GM23338 (cell line): ENCODE measurements around the gene FOXP1. TPM values are rescaled to one million over a fixed set of nuclear protein-coding genes. Genes with fewer than 3 reads are reported as not detected.

ENCODE experiments used
- ATAC-seq: fragments of 200-7000 bp; cut with Tn5 transposase; 3 replicates; pipeline ENCODE4 v1.9.1; 2020
- DNase-seq: peaks from one replicate; pipeline ENCODE4 v3.0.0-alpha.2; 2015; ENCODE audit warnings: low spot score
- H2AFZ ChIP-seq: fragments of 200-600 bp; sonication (generic); 2 replicates; pipeline ENCODE4 v1.8.0; 2016; ENCODE audit warnings: antibody characterized with exemption, mild to moderate bottlenecking, moderate library complexity
- H3F3A ChIP-seq: fragments of 200-600 bp; sonication (generic); replicated peaks from 2 replicates; pipeline ENCODE4 v1.8.0; 2017; ENCODE audit warnings: antibody characterized with exemption, mixed run types, low read depth
- H3K27ac ChIP-seq: fragments of 200-600 bp; sonication (generic); 2 replicates; pipeline ENCODE4 v1.6.1; 2016; ENCODE audit warnings: low read depth
- H3K27me3 ChIP-seq: fragments of 200-600 bp; sonication (generic); 2 replicates; pipeline ENCODE4 v1.8.0; 2016; ENCODE audit warnings: mild to moderate bottlenecking, mixed run types, moderate library complexity; ENCODE audit not compliant: insufficient read depth
- H3K36me3 ChIP-seq: fragments of 200-600 bp; sonication (generic); 2 replicates; pipeline ENCODE4 v1.8.0; 2016; ENCODE audit warnings: mild to moderate bottlenecking; ENCODE audit not compliant: insufficient read depth
- H3K4me1 ChIP-seq: fragments of 200-600 bp; sonication (generic); 2 replicates; pipeline ENCODE4 v1.8.0; 2016; ENCODE audit warnings: mild to moderate bottlenecking, moderate library complexity; ENCODE audit not compliant: insufficient read depth
- H3K4me2 ChIP-seq: fragments of 200-600 bp; sonication (generic); 2 replicates; pipeline ENCODE4 v1.7.1; 2017; ENCODE audit warnings: mixed run types
- H3K4me3 ChIP-seq: fragments of 200-600 bp; sonication (generic); 2 replicates; pipeline ENCODE4 v1.6.1; 2016; ENCODE audit warnings: mixed run types
- H3K79me2 ChIP-seq: fragments of 200-600 bp; sonication (generic); replicated peaks from 2 replicates; pipeline ENCODE4 v1.8.0; 2017; ENCODE audit warnings: mild to moderate bottlenecking; ENCODE audit not compliant: insufficient read depth
- H3K9me2 ChIP-seq: fragments of 200-600 bp; sonication (generic); 2 replicates; pipeline ENCODE4 v1.8.0; 2017; ENCODE audit not compliant: insufficient read depth
- H4K20me1 ChIP-seq: fragments of 200-600 bp; sonication (generic); replicated peaks from 2 replicates; pipeline ENCODE4 v1.8.0; 2017; ENCODE audit warnings: mild to moderate bottlenecking; ENCODE audit not compliant: insufficient read depth
- H3K27ac Mint-ChIP-seq: 2 replicates; pipeline ENCODE4 v1.8.0; 2020; ENCODE audit warnings: inconsistent platforms, mild to moderate bottlenecking, moderate library complexity, mixed read lengths
- H3K27me3 Mint-ChIP-seq: 3 replicates; pipeline ENCODE4 v1.8.0; 2022; ENCODE audit warnings: low read depth, mild to moderate bottlenecking, moderate library complexity, mixed read lengths, inconsistent platforms; ENCODE audit not compliant: insufficient read depth, poor library complexity
- H3K36me3 Mint-ChIP-seq: 3 replicates; pipeline ENCODE4 v1.8.0; 2021; ENCODE audit warnings: low read depth, mild to moderate bottlenecking, inconsistent platforms, moderate library complexity, mixed read lengths
- H3K4me1 Mint-ChIP-seq: 3 replicates; pipeline ENCODE4 v1.8.0; 2020; ENCODE audit warnings: mild to moderate bottlenecking, inconsistent platforms, mixed read lengths
- H3K4me3 Mint-ChIP-seq: 3 replicates; pipeline ENCODE4 v1.8.0; 2021; ENCODE audit warnings: moderate library complexity, mild to moderate bottlenecking, inconsistent platforms, mixed read lengths
- H3K9me3 Mint-ChIP-seq: 3 replicates; pipeline ENCODE4 v1.8.0; 2020; ENCODE audit warnings: moderate library complexity, mild to moderate bottlenecking, inconsistent platforms, mixed read lengths
- EZH2 ChIP-seq: fragments of 200-600 bp; sonication (generic); IDR thresholded peaks from one replicate; pipeline ENCODE4 v1.8.0; 2017; ENCODE audit warnings: antibody characterized with exemption, mild to moderate bottlenecking, low read depth; ENCODE audit not compliant: unreplicated experiment
- JUNB ChIP-seq: IDR thresholded peaks from one replicate; pipeline ENCODE4 v1.6.1; 2016; ENCODE audit warnings: antibody characterized with exemption; ENCODE audit not compliant: unreplicated experiment
- NANOG ChIP-seq: IDR thresholded peaks from 2 replicates; pipeline ENCODE4 v1.6.1; 2016; ENCODE audit warnings: antibody characterized with exemption, borderline replicate concordance
- STAT1 ChIP-seq: IDR thresholded peaks from one replicate; pipeline ENCODE4 v1.6.1; 2016; ENCODE audit warnings: antibody characterized with exemption; ENCODE audit not compliant: unreplicated experiment
- ZNF331 ChIP-seq: fragments of 250-450 bp; sonication (Bioruptor Pico); IDR thresholded peaks from 2 replicates; pipeline ENCODE4 v1.5.0; 2020; ENCODE audit warnings: low read depth, mild to moderate bottlenecking, moderate library complexity
- polyA plus RNA-seq: library from polyadenylated mRNA; unstranded; fragments of >200 nt; fragmentation: Nextera tagmentation; extraction: Ambion mirVana; gene quantifications from 2 replicates; pipeline ENCODE4 v1.2.1, GENCODE V29; 2016
- total RNA-seq: library from RNA; depleted of rRNA; stranded (reverse); fragments of >200 nt; shearing (Covaris generic); gene quantifications from 2 replicates; pipeline ENCODE4 v1.2.3, GENCODE V29; 2014
- TF ChIP-seq, protein P1 (sequence below): fragments of 250-450 bp; sonication (Bioruptor Pico); IDR thresholded peaks from 2 replicates; pipeline ENCODE4 v1.5.0; 2020; ENCODE audit warnings: mild to moderate bottlenecking, moderate library complexity
- TF ChIP-seq, protein P2 (sequence below): IDR thresholded peaks from one replicate; pipeline ENCODE4 v1.6.1; 2018; ENCODE audit warnings: antibody characterized with exemption; ENCODE audit not compliant: unreplicated experiment

Gene FOXP1
- total and polyA plus RNA-seq, 2 experiments from 2014 or later: 32.9 to 35.5 TPM

DNA sequence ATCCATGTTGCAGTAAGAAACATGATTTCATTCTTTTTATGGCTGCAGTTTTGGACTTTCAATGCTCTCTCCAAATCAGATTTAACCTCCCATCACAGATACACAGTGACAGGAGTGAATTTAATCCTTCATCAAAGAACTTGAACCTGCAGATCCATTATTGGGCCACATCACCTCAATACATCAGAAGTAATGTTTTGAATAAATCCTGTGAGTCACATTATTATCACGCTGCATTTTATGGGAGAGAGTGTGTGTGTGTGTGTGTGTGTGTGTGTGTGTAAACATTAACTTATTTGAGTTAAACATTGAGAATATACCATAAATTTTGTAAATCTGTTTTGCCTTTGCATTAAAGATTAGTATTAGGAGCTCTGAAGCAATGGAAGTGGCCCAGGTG lies 316.7 kb downstream of the FOXP1 start:
- DNase-seq (no peak), ATAC-seq (no peak)
- no peak overlapping the region for H3K27ac ChIP-seq
- H4K20me1 ChIP-seq: no peaks in the 10 kb centered on the region
- H3K4me1 ChIP-seq: no peaks in the 10 kb centered on the region
- H3K9me3 Mint-ChIP-seq: no peaks in the 10 kb centered on the region
- H3F3A ChIP-seq: no peaks in the 10 kb centered on the region
- no peak overlapping the region for H2AFZ ChIP-seq
- no peaks in the 10 kb centered on the region for H3K27me3 ChIP-seq
- peaks cover 2% of the 10 kb centered on the region; the same call in 1 of the 3 replicates for H3K36me3 Mint-ChIP-seq
- H3K27me3 Mint-ChIP-seq: peaks cover 2% of the 10 kb centered on the region
- H3K4me3 Mint-ChIP-seq: no peak overlapping the region
- H3K4me3 ChIP-seq: no peak overlapping the region
- H3K9me2 ChIP-seq: no peaks in the 10 kb centered on the region
- H3K27ac Mint-ChIP-seq: no peak overlapping the region
- TF ChIP-seq, protein P1, sequence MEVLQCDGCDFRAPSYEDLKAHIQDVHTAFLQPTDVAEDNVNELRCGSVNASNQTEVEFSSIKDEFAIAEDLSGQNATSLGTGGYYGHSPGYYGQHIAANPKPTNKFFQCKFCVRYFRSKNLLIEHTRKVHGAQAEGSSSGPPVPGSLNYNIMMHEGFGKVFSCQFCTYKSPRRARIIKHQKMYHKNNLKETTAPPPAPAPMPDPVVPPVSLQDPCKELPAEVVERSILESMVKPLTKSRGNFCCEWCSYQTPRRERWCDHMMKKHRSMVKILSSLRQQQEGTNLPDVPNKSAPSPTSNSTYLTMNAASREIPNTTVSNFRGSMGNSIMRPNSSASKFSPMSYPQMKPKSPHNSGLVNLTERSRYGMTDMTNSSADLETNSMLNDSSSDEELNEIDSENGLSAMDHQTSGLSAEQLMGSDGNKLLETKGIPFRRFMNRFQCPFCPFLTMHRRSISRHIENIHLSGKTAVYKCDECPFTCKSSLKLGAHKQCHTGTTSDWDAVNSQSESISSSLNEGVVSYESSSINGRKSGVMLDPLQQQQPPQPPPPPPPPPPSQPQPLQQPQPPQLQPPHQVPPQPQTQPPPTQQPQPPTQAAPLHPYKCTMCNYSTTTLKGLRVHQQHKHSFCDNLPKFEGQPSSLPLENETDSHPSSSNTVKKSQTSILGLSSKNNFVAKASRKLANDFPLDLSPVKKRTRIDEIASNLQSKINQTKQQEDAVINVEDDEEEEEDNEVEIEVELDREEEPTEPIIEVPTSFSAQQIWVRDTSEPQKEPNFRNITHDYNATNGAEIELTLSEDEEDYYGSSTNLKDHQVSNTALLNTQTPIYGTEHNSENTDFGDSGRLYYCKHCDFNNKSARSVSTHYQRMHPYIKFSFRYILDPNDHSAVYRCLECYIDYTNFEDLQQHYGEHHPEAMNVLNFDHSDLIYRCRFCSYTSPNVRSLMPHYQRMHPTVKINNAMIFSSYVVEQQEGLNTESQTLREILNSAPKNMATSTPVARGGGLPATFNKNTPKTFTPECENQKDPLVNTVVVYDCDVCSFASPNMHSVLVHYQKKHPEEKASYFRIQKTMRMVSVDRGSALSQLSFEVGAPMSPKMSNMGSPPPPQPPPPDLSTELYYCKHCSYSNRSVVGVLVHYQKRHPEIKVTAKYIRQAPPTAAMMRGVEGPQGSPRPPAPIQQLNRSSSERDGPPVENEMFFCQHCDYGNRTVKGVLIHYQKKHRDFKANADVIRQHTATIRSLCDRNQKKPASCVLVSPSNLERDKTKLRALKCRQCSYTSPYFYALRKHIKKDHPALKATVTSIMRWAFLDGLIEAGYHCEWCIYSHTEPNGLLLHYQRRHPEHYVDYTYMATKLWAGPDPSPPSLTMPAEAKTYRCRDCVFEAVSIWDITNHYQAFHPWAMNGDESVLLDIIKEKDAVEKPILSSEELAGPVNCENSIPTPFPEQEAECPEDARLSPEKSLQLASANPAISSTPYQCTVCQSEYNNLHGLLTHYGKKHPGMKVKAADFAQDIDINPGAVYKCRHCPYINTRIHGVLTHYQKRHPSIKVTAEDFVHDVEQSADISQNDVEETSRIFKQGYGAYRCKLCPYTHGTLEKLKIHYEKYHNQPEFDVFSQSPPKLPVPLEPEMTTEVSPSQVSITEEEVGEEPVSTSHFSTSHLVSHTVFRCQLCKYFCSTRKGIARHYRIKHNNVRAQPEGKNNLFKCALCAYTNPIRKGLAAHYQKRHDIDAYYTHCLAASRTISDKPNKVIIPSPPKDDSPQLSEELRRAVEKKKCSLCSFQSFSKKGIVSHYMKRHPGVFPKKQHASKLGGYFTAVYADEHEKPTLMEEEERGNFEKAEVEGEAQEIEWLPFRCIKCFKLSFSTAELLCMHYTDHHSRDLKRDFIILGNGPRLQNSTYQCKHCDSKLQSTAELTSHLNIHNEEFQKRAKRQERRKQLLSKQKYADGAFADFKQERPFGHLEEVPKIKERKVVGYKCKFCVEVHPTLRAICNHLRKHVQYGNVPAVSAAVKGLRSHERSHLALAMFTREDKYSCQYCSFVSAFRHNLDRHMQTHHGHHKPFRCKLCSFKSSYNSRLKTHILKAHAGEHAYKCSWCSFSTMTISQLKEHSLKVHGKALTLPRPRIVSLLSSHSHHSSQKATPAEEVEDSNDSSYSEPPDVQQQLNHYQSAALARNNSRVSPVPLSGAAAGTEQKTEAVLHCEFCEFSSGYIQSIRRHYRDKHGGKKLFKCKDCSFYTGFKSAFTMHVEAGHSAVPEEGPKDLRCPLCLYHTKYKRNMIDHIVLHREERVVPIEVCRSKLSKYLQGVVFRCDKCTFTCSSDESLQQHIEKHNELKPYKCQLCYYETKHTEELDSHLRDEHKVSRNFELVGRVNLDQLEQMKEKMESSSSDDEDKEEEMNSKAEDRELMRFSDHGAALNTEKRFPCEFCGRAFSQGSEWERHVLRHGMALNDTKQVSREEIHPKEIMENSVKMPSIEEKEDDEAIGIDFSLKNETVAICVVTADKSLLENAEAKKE (CRISPR knock-in tag): no peak
- TF ChIP-seq JUNB (no peak), EZH2 (no peak)
- peaks cover 25% of the 10 kb centered on the region for H3K79me2 ChIP-seq
- peaks cover 9% of the 10 kb centered on the region for H3K4me1 Mint-ChIP-seq
- no peaks in the 10 kb centered on the region for H3K36me3 ChIP-seq
- no peak overlapping the region for H3K4me2 ChIP-seq

DNA sequence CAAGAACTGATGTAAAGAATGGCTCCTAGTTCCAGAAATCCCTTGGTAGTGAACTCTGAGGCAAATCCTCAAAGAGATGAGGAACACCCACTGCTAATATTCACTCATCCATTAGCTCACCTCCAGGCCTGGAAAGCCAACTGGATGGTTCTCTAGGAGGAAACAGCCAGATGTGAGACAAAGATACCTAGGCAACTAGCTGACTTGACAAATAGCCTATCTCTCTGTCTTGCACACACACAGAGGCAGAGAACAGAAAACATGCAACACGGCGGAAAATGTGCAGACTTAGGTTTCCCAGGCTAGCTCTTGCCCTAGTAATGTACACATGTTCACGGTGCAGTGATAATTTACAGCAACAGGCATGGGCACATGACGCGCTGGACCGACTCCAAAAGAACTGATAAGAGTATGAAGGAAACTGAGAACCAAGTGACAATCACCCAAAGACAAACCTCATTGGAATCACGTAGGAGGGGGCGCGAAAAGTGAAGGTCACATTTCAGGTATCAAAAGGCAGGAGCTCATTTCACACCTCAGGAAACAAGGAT lies 318.1 kb downstream of the FOXP1 start:
- no peaks in the 10 kb centered on the region for H3K9me2 ChIP-seq
- ATAC-seq: no peak
- H3K4me3 Mint-ChIP-seq: no peak overlapping the region
- TF ChIP-seq NANOG (no peak), EZH2 (no peak), JUNB (no peak), ZNF331 (CRISPR knock-in tag) (no peak), STAT1 (no peak)
- TF ChIP-seq, protein P2, sequence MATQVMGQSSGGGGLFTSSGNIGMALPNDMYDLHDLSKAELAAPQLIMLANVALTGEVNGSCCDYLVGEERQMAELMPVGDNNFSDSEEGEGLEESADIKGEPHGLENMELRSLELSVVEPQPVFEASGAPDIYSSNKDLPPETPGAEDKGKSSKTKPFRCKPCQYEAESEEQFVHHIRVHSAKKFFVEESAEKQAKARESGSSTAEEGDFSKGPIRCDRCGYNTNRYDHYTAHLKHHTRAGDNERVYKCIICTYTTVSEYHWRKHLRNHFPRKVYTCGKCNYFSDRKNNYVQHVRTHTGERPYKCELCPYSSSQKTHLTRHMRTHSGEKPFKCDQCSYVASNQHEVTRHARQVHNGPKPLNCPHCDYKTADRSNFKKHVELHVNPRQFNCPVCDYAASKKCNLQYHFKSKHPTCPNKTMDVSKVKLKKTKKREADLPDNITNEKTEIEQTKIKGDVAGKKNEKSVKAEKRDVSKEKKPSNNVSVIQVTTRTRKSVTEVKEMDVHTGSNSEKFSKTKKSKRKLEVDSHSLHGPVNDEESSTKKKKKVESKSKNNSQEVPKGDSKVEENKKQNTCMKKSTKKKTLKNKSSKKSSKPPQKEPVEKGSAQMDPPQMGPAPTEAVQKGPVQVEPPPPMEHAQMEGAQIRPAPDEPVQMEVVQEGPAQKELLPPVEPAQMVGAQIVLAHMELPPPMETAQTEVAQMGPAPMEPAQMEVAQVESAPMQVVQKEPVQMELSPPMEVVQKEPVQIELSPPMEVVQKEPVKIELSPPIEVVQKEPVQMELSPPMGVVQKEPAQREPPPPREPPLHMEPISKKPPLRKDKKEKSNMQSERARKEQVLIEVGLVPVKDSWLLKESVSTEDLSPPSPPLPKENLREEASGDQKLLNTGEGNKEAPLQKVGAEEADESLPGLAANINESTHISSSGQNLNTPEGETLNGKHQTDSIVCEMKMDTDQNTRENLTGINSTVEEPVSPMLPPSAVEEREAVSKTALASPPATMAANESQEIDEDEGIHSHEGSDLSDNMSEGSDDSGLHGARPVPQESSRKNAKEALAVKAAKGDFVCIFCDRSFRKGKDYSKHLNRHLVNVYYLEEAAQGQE: no peak

More for the DNA sequence above, 318.1 kb downstream of the FOXP1 start:
- no peak overlapping the region for H3K4me2 ChIP-seq
- H3K27ac ChIP-seq: no peak overlapping the region
- Mint-ChIP-seq H3K27ac (no peak overlapping the region), H3K36me3 (peaks cover 2% of the 10 kb centered on the region; the same call in 1 of the 3 replicates), H3K27me3 (peaks cover 3% of the 10 kb centered on the region), H3K9me3 (no peaks in the 10 kb centered on the region), H3K4me1 (peaks cover 14% of the 10 kb centered on the region)
- no peaks in the 10 kb centered on the region for H3K27me3 ChIP-seq
- H4K20me1 ChIP-seq: no peaks in the 10 kb centered on the region
- H2AFZ ChIP-seq: no peak overlapping the region
- H3K36me3 ChIP-seq: no peaks in the 10 kb centered on the region
- peaks cover 27% of the 10 kb centered on the region for H3K79me2 ChIP-seq
- H3K4me1 ChIP-seq: no peaks in the 10 kb centered on the region
- H3K4me3 ChIP-seq: no peak overlapping the region
- H3F3A ChIP-seq: no peaks in the 10 kb centered on the region
- no peak for DNase-seq
